GM12864 (cell line): Measurements from ENCODE around the gene CTSK.
"Not testable (repeated sequence)": the region's sequence is repeated elsewhere in the genome, so short reads cannot be mapped to it uniquely, and the experiment has no call there.

Experiments used
- DNase-seq: peaks from one replicate; pipeline ENCODE4 v3.0.0-alpha.2; 2011; ENCODE audit warnings: low read depth
- H3K4me3 ChIP-seq: 2 replicates; pipeline ENCODE4 v1.5.1; 2011; ENCODE audit warnings: mild to moderate bottlenecking, low read depth, low read length, control low read depth
- CTCF ChIP-seq: IDR thresholded peaks from 2 replicates; pipeline ENCODE4 v1.5.1; 2011; ENCODE audit warnings: low read depth, mild to moderate bottlenecking, moderate library complexity, low read length, control low read depth, inconsistent platforms; ENCODE audit errors: missing control alignments

The CTSK gene

DNA sequence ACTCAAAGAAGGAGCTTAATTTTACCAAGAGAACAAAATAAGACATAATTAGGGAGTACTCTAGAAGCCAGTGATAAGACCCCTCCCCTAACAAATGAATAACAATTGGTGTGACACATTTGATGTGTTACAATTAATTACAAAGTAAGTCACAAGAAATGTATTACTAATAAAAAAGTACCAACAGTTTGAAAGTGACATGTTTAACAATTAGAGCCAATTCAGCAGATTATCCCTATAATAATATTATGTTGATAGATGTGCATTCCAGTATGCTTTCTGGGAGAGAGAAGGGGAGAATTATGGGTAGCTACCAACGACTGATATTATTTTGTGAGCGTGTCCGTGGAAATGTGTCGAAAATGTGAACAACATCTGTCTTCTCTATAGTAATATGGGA, 19.1 kb downstream of the CTSK start:
- H3K4me3 ChIP-seq, result no peak overlapping the region
- TF ChIP-seq CTCF, result no peak
- no peak for DNase-seq

DNA sequence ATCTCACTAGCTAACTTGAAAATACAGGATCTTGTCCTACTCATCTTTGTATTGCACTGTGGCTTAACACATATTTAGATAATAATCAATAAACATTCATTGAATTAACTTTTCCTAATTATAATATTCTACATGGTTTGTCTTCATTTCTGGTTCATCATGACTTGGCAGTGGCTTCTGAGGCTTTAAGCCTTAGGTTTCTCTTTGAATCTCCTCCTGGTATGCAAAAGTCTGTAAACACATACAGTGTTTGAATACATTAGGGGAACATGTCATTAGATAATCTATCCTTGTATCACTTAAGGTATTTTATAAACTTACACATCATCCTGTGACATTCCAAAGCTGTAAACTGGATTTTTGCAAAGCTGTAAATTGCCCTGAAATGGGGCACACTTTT, 20.6 kb downstream of the CTSK start:
- TF ChIP-seq CTCF, result no peak
- no peak for DNase-seq
- no peak overlapping the region for H3K4me3 ChIP-seq

- H3K4me3 ChIP-seq, result no peak overlapping the region
- no peak for DNase-seq
- no peak for TF ChIP-seq CTCF
Measured at GRCh38 chr1:150780510-150780909, 27.6 kb downstream of the CTSK start.

GRCh38 chr1:150778409-150778808, 29.7 kb downstream of the CTSK start:
- no peak for DNase-seq
- no peak for TF ChIP-seq CTCF
- no peak overlapping the region for H3K4me3 ChIP-seq

DNA sequence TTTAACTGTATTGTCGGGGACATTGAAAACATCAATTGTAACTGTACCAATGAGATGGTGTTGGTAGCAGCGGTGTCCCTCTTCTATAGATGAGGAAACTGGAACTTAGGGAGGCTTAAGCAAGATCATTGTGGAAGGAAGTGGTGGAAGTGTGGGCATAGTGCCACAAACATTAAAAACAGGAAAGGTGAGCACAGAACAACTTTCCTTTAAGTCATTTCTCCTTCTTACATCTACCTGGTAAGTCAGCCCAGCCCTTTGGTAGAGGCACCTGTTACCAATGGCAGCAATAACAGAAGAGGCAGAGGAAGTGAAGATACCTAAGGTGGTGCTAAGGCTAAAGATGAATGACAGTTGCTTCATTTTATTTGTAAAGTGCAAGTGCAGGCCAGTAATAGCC, 30.5 kb downstream of the CTSK start:
- H3K4me3 ChIP-seq, result no peak overlapping the region
- no peak for TF ChIP-seq CTCF
- no peak for DNase-seq

- not testable (repeated sequence) for DNase-seq, H3K4me3 ChIP-seq
Measured at GRCh38 chr1:150775931-150776505, 32.0 kb downstream of the CTSK start.

DNA sequence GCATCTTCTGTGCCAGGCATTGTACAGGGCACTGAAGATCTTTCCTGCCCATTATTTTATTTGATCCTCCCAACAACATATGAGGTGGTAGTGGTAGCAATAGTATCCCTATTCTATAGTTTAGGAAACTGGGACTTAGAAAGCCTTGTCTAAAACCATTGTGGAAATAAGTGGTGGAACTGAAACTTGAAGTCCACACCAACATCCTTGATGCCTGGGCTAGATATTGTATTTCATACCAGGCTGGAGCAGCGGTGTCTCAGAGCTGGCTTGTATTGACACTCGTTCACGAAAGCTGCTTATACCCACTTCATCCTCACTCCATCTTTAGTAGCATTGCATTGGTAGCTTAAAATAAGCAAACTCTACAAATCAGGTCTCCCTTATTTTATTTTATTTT, 32.8 kb downstream of the CTSK start:
- H3K4me3 ChIP-seq, result no peak overlapping the region
- DNase-seq, result no peak
- no peak for TF ChIP-seq CTCF
